HCT116 (cell line): Measurements from ENCODE around the gene TSPEAR. TPM values are rescaled to one million over a fixed set of nuclear protein-coding genes. Genes with fewer than 3 reads are reported as not detected.

ENCODE experiments used
- ATAC-seq: fragments of 200-7000 bp; cut with Tn5 transposase; 2 replicates; pipeline ENCODE4 v1.9.1; 2020; ENCODE audit warnings: mild to moderate bottlenecking, moderate library complexity
- BruUV-seq: library from RNA; stranded (reverse); fragments of 400-500 nt; replicated peaks from 2 replicates; lab custom pipeline; 2021; lab: Mats Ljungman, UMichigan
- CTCF ChIA-PET: fragments of 300-600 bp; sonication (Branson Sonifier 250); formaldehyde crosslinking; loops from one replicate; lab custom pipeline; 2021; ENCODE audit warnings: antibody characterized with exemption; lab: Charles Lee
- POLR2A ChIA-PET: fragments of 300-600, 350-600 bp; sonication (Branson Sonifier 250); formaldehyde crosslinking; loops from one replicate; lab custom pipeline; 2021; ENCODE audit warnings: antibody characterized with exemption; lab: Charles Lee
- RAD21 ChIA-PET, 2 experiments: fragments of 300-600 bp; sonication (Branson Sonifier 250); formaldehyde crosslinking; loops; one replicate each; lab custom pipeline; 2023; ENCODE audit warnings: low total read pairs in 2 of 2; ENCODE audit not compliant: uncharacterized antibody in 2 of 2, unreplicated experiment in 2 of 2, low non-redundant PET in 1 of 2; lab: Charles Lee
- DNase-seq: peaks from one replicate; pipeline ENCODE4 v3.0.0-alpha.2; 2010; ENCODE audit warnings: low read depth, low spot score
- H2AFZ ChIP-seq: fragments of 200-600 bp; shearing (Covaris generic), sonication (generic); 2 replicates; pipeline ENCODE4 v1.6.1; 2017; ENCODE audit warnings: low read depth, mixed run types, mixed read lengths, antibody characterized with exemption, low read length; ENCODE audit not compliant: poor library complexity, severe bottlenecking
- H3K27ac ChIP-seq: 2 replicates; pipeline ENCODE4 v1.5.1; 2012; ENCODE audit warnings: low read depth, low read length
- H3K27me3 ChIP-seq: fragments of 200-600 bp; sonication (generic); 2 replicates; pipeline ENCODE4 v1.6.1; 2016; ENCODE audit warnings: mixed run types, low read length, mixed read lengths; ENCODE audit not compliant: insufficient read depth
- H3K36me3 ChIP-seq, 2 experiments: fragments of 200-500 bp in 1 of 2; fragments of 200-600 bp in 1 of 2; sonication (Bioruptor generic) in 1 of 2; sonication (generic) in 1 of 2; 2 replicates each; pipeline versions ENCODE4 v1.5.1 to v1.6.1; 2014 to 2016; ENCODE audit warnings: low read length in 2 of 2, inconsistent platforms in 1 of 2, mixed read lengths in 1 of 2, mixed run types in 1 of 2; ENCODE audit not compliant: insufficient read depth in 2 of 2, control insufficient read depth in 1 of 2
- H3K4me1 ChIP-seq, 2 experiments: fragments of 200-600 bp in 1 of 2; sonication (generic) in 1 of 2; 2 replicates each; pipeline versions ENCODE4 v1.5.1 to v1.6.1; 2012 to 2017; ENCODE audit warnings: low read length in 2 of 2, inconsistent platforms in 1 of 2, mild to moderate bottlenecking in 1 of 2, mixed read lengths in 1 of 2, mixed run types in 1 of 2, moderate library complexity in 1 of 2; ENCODE audit not compliant: insufficient read depth in 2 of 2, control insufficient read depth in 1 of 2
- H3K4me2 ChIP-seq: fragments of 200-600 bp; sonication (generic); 2 replicates; pipeline ENCODE4 v1.6.1; 2017; ENCODE audit warnings: mixed run types, low read length, mixed read lengths
- H3K4me3 ChIP-seq, 2 experiments: fragments of 200-600 bp in 1 of 2; sonication (generic) in 1 of 2; replicated peaks in 1 of 2; 2 replicates each; pipeline ENCODE4 v1.5.1; 2011 to 2016; ENCODE audit warnings: low read length in 2 of 2, control low read depth in 1 of 2, low read depth in 1 of 2, mild to moderate bottlenecking in 1 of 2, mixed read lengths in 1 of 2, mixed run types in 1 of 2
- H3K79me2 ChIP-seq: fragments of 200-600 bp; sonication (generic); 2 replicates; pipeline ENCODE4 v1.6.1; 2017; ENCODE audit warnings: mild to moderate bottlenecking, mixed run types, low read length, moderate library complexity, mixed read lengths; ENCODE audit not compliant: insufficient read depth
- H3K9ac ChIP-seq: fragments of 200-600 bp; sonication (generic); 2 replicates; pipeline ENCODE4 v1.6.1; 2016; ENCODE audit warnings: low read length, mixed read lengths
- H3K9me2 ChIP-seq: fragments of 200-600 bp; sonication (generic), shearing (Covaris generic); 2 replicates; pipeline ENCODE4 v1.6.1; 2017; ENCODE audit warnings: mixed run types, mild to moderate bottlenecking, moderate library complexity; ENCODE audit not compliant: insufficient read depth
- H3K9me3 ChIP-seq, 2 experiments: fragments of 200-500 bp in 1 of 2; fragments of 200-600 bp in 1 of 2; sonication (Bioruptor generic) in 1 of 2; sonication (generic) in 1 of 2; 2 replicates each; pipeline ENCODE4 v1.6.1; 2014 to 2017; ENCODE audit warnings: low read length in 2 of 2, mixed read lengths in 2 of 2, inconsistent platforms in 1 of 2, low read depth in 1 of 2, mild to moderate bottlenecking in 1 of 2, mixed run types in 1 of 2, moderate library complexity in 1 of 2; ENCODE audit not compliant: control insufficient read depth in 1 of 2, insufficient read depth in 1 of 2
- H4K20me1 ChIP-seq: fragments of 200-600 bp; sonication (generic), shearing (Covaris generic); 2 replicates; pipeline ENCODE4 v1.6.1; 2017; ENCODE audit warnings: mixed run types, mild to moderate bottlenecking, moderate library complexity; ENCODE audit not compliant: insufficient read depth
- CTCF ChIP-seq, 3 experiments: fragments of 200-600 bp in 1 of 3; sonication (generic) in 1 of 3; IDR thresholded peaks in 2 of 3; conservative IDR thresholded peaks in 1 of 3; 2 replicates each; pipeline ENCODE4 v1.5.1; 2012 to 2017; ENCODE audit warnings: low read depth in 2 of 3, low read length in 2 of 3, antibody characterized with exemption in 1 of 3, borderline replicate concordance in 1 of 3, control low read depth in 1 of 3, mild to moderate bottlenecking in 1 of 3, mixed read lengths in 1 of 3, mixed run types in 1 of 3, moderate library complexity in 1 of 3; ENCODE audit not compliant: insufficient read depth in 1 of 3
- ELF1 ChIP-seq: IDR thresholded peaks from 2 replicates; pipeline ENCODE4 v1.6.1; 2012; ENCODE audit warnings: low read depth, borderline replicate concordance
- EZH2 ChIP-seq: fragments of 200-600 bp; sonication (generic); IDR thresholded peaks from 2 replicates; pipeline ENCODE4 v1.6.1; 2017; ENCODE audit warnings: antibody characterized with exemption, mixed run types
- POLR2A ChIP-seq: IDR thresholded peaks from 2 replicates; pipeline ENCODE4 v1.7.0; 2011; ENCODE audit warnings: borderline replicate concordance; ENCODE audit not compliant: insufficient read depth, insufficient read length; ENCODE audit errors: extremely low read depth
- TCF7L2 ChIP-seq: IDR thresholded peaks from 2 replicates; pipeline ENCODE4 v1.7.0; 2011; ENCODE audit warnings: borderline replicate concordance, inconsistent platforms; ENCODE audit not compliant: insufficient read depth, insufficient read length; ENCODE audit errors: extremely low read depth
- intact Hi-C: fragments of 100-400 bp; cut with micrococcal nuclease; formaldehyde crosslinking; loops from 2 replicates; pipeline ENCODE4 v1.10.0; 2022
- total RNA-seq: library from RNA; stranded (reverse); gene quantifications from one replicate; pipeline ENCODE4 v1.2.1, GENCODE V29; 2021; ENCODE audit not compliant: unreplicated experiment
- TF ChIP-seq, protein P1 (sequence below): IDR thresholded peaks from 2 replicates; pipeline ENCODE4 v1.6.1; 2012
- TF ChIP-seq, protein P2 (sequence below): IDR thresholded peaks from 2 replicates; pipeline ENCODE4 v1.6.1; 2012; ENCODE audit warnings: low read depth

Gene TSPEAR
- total RNA-seq, 1 experiment from 2014 or later: not detected

DNA sequence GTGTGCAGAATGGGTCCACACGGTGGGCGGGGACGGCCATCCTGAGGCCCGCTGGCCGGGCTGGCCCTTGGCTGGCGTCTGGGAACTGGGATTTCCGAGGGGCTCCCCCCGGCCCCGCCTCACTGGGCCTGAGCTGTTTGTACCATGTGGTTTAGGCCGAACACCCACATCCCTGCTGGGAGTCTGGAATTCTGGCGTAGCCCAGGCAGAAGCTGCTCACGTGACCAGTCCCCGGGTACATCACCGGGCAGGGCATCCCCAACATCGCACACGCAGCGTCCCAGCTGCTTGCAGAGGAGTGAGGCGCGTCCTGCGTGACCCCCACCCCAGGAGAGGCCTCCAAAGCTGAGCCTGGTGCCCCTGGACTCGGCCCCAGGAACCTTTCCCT is 108.9 kb downstream of the TSPEAR start:
- Histone ChIP-seq H3K4me2 (no peak overlapping the region), H4K20me1 (no peaks in the 10 kb centered on the region), H3K27me3 (peaks cover 11% of the 10 kb centered on the region; the same call in 1 of the 2 replicates), H3K27ac (no peak overlapping the region), H3K9me2 (no peaks in the 10 kb centered on the region), H3K36me3 (no peaks in the 10 kb centered on the region), H3K4me3 (no peak overlapping the region), H2AFZ (no peak overlapping the region)
- BruUV-seq: no TSS peak
- POLR2A ChIA-PET: no interaction called here
- CTCF ChIA-PET: no interaction called here
- ATAC-seq: no peak
- RAD21 ChIA-PET: no interaction called here
- TF ChIP-seq ELF1 (no peak), POLR2A (no peak), CTCF (IDR thresholded peaks at IDR 0.05 in 2 of 3, conservative IDR thresholded peaks at IDR 0.05 in 1 of 3; ENCODE audit: borderline replicate concordance in 1 of 3, insufficient read depth in 1 of 3, low read depth in 2 of 3, low read length in 2 of 3) (no peak), TCF7L2 (no peak), EZH2 (no peak)
- TF ChIP-seq, protein P1, sequence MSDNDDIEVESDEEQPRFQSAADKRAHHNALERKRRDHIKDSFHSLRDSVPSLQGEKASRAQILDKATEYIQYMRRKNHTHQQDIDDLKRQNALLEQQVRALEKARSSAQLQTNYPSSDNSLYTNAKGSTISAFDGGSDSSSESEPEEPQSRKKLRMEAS: no peak
- TF ChIP-seq, protein P2, sequence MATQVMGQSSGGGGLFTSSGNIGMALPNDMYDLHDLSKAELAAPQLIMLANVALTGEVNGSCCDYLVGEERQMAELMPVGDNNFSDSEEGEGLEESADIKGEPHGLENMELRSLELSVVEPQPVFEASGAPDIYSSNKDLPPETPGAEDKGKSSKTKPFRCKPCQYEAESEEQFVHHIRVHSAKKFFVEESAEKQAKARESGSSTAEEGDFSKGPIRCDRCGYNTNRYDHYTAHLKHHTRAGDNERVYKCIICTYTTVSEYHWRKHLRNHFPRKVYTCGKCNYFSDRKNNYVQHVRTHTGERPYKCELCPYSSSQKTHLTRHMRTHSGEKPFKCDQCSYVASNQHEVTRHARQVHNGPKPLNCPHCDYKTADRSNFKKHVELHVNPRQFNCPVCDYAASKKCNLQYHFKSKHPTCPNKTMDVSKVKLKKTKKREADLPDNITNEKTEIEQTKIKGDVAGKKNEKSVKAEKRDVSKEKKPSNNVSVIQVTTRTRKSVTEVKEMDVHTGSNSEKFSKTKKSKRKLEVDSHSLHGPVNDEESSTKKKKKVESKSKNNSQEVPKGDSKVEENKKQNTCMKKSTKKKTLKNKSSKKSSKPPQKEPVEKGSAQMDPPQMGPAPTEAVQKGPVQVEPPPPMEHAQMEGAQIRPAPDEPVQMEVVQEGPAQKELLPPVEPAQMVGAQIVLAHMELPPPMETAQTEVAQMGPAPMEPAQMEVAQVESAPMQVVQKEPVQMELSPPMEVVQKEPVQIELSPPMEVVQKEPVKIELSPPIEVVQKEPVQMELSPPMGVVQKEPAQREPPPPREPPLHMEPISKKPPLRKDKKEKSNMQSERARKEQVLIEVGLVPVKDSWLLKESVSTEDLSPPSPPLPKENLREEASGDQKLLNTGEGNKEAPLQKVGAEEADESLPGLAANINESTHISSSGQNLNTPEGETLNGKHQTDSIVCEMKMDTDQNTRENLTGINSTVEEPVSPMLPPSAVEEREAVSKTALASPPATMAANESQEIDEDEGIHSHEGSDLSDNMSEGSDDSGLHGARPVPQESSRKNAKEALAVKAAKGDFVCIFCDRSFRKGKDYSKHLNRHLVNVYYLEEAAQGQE: no peak
- TF ChIP-seq, all 23 proteins: peak for 0
- no peak for DNase-seq
- Histone ChIP-seq H3K9me3 (no peaks in the 10 kb centered on the region), H3K9ac (no peak overlapping the region), H3K4me1 (peaks cover 0 to 3% of the 10 kb centered on the region in 2 experiments; a peak in 1 of 4 replicates), H3K79me2 (no peaks in the 10 kb centered on the region)
- intact Hi-C loops: no loop called here
